SK-N-SH (cell line): ENCODE data around the gene PIF1. TPM values are rescaled to one million over a fixed set of nuclear protein-coding genes. Genes with fewer than 3 reads are reported as not detected.

Source experiments
- CTCF ChIA-PET: fragments of 300-600, 350-600 bp; formaldehyde crosslinking; extraction: SDS; loops from one replicate; lab custom pipeline; 2021; lab: Yijun Ruan, JAX
- POLR2A ChIA-PET: fragments of 350-600 bp; sonication (Branson Sonifier 250); formaldehyde crosslinking; extraction: SDS; loops from one replicate; lab custom pipeline; 2020; ENCODE audit warnings: antibody characterized with exemption, inconsistent platforms; lab: Yijun Ruan, JAX
- DNase-seq: peaks from one replicate; pipeline ENCODE4 v3.0.0; 2012
- H2AFZ ChIP-seq: fragments of 200-600 bp; sonication (generic); 2 replicates; pipeline ENCODE4 v1.8.1; 2016; ENCODE audit warnings: antibody characterized with exemption, mild to moderate bottlenecking, low read depth
- H3F3A ChIP-seq: fragments of 200-600 bp; sonication (generic); replicated peaks from 2 replicates; pipeline ENCODE3; 2016; ENCODE audit warnings: antibody characterized with exemption, mild to moderate bottlenecking; ENCODE audit not compliant: insufficient read depth
- H3K27ac ChIP-seq, 2 experiments: fragments of 200-500 bp in 1 of 2; fragments of 200-600 bp in 1 of 2; sonication (Bioruptor generic) in 1 of 2; sonication (generic), shearing (Covaris generic) in 1 of 2; 2 replicates each; pipeline versions ENCODE4 v1.5.1 to v1.6.1; 2014 to 2016; ENCODE audit warnings: low read depth in 2 of 2, inconsistent platforms in 1 of 2, low read length in 1 of 2, mild to moderate bottlenecking in 1 of 2, mixed read lengths in 1 of 2
- H3K27me3 ChIP-seq: fragments of 200-600 bp; sonication (generic), shearing (Covaris generic); 2 replicates; pipeline ENCODE4 v1.6.1; 2016; ENCODE audit warnings: mixed run types; ENCODE audit not compliant: insufficient read depth
- H3K36me3 ChIP-seq, 2 experiments: fragments of 200-500 bp in 1 of 2; fragments of 200-600 bp in 1 of 2; sonication (Bioruptor generic) in 1 of 2; sonication (generic) in 1 of 2; replicated peaks in 1 of 2; 2 replicates each; pipeline versions ENCODE3 to v1.5.1; 2014 to 2016; ENCODE audit warnings: low read length in 1 of 2, mild to moderate bottlenecking in 1 of 2; ENCODE audit not compliant: insufficient read depth in 2 of 2, control insufficient read depth in 1 of 2
- H3K4me1 ChIP-seq, 2 experiments: fragments of 200-500 bp in 1 of 2; fragments of 200-600 bp in 1 of 2; sonication (Bioruptor generic) in 1 of 2; sonication (generic), shearing (Covaris generic) in 1 of 2; 2 replicates each; pipeline versions ENCODE4 v1.5.1 to v1.6.1; 2014 to 2016; ENCODE audit warnings: low read depth in 1 of 2, low read length in 1 of 2, mixed run types in 1 of 2; ENCODE audit not compliant: insufficient read depth in 2 of 2, control insufficient read depth in 1 of 2
- H3K4me2 ChIP-seq: fragments of 200-600 bp; sonication (generic), shearing (Covaris generic); 2 replicates; pipeline ENCODE4 v1.6.1; 2017; ENCODE audit warnings: mixed run types
- H3K4me3 ChIP-seq, 2 experiments: fragments of 200-500 bp in 1 of 2; fragments of 200-600 bp in 1 of 2; sonication (Bioruptor generic) in 1 of 2; sonication (generic), shearing (Covaris generic) in 1 of 2; 2 replicates each; pipeline versions ENCODE4 v1.5.1 to v1.8.1; 2014 to 2016; ENCODE audit warnings: low read depth in 2 of 2, inconsistent platforms in 1 of 2, low read length in 1 of 2, mild to moderate bottlenecking in 1 of 2, mixed read lengths in 1 of 2, moderate library complexity in 1 of 2
- H3K79me2 ChIP-seq: fragments of 200-600 bp; sonication (generic); 2 replicates; pipeline ENCODE4 v1.8.1; 2017; ENCODE audit warnings: mild to moderate bottlenecking; ENCODE audit not compliant: insufficient read depth
- H3K9ac ChIP-seq: fragments of 200-600 bp; sonication (generic); 2 replicates; pipeline ENCODE4 v1.6.1; 2017; ENCODE audit warnings: mixed run types
- H3K9me2 ChIP-seq: fragments of 200-600 bp; sonication (generic); 2 replicates; pipeline ENCODE4 v1.6.1; 2017; ENCODE audit warnings: mixed run types
- H3K9me3 ChIP-seq: fragments of 200-600 bp; sonication (generic); 2 replicates; pipeline ENCODE4 v1.6.1; 2017; ENCODE audit warnings: mixed run types, mild to moderate bottlenecking, moderate library complexity
- H4K20me1 ChIP-seq: fragments of 200-600 bp; sonication (generic); 2 replicates; pipeline ENCODE4 v1.6.1; 2017; ENCODE audit warnings: mild to moderate bottlenecking, mixed run types; ENCODE audit not compliant: insufficient read depth
- EP300 ChIP-seq, 2 experiments: IDR thresholded peaks; 2 replicates each; pipeline versions ENCODE4 v1.4.0 to v1.6.1; 2012; ENCODE audit warnings: borderline replicate concordance in 1 of 2, low read depth in 1 of 2, low read length in 1 of 2
- EZH2phosphoT487 ChIP-seq: fragments of 200-600 bp; sonication (generic); IDR thresholded peaks from 2 replicates; pipeline ENCODE4 v1.6.1; 2017; ENCODE audit warnings: low read depth, mixed run types, mild to moderate bottlenecking, antibody characterized with exemption, moderate library complexity, borderline replicate concordance
- FOXJ3 ChIP-seq: sonication (generic); formaldehyde crosslinking; IDR thresholded peaks from 2 replicates; pipeline ENCODE4 v1.5.1; 2020; ENCODE audit warnings: mild to moderate bottlenecking, missing genetic modification reagents
- JUND ChIP-seq: IDR thresholded peaks from 2 replicates; pipeline ENCODE4 v1.4.0; 2012
- MXI1 ChIP-seq: IDR thresholded peaks from 2 replicates; pipeline ENCODE4 v1.6.1; 2012; ENCODE audit warnings: mild to moderate bottlenecking, low read depth, low read length, improper control_type of control experiment
- RCOR1 ChIP-seq: fragments of 150-350 bp; IDR thresholded peaks from 2 replicates; pipeline ENCODE4 v1.6.1; 2017; ENCODE audit warnings: antibody characterized with exemption, low read length
- WGBS: methylation state at CpG from one replicate; pipeline ENCODE4 v1.1.6; 2017; ENCODE audit warnings: low lambda C conversion rate; 5-methylcytosine and 5-hydroxymethylcytosine counted together
- polyA plus RNA-seq, 3 experiments: library from polyadenylated mRNA; depleted of rRNA; stranded (reverse); fragments of >200 nt; gene quantifications; 2 replicates each; pipeline ENCODE4 v1.2.3, GENCODE V29; 2012

Gene PIF1
- polyA plus RNA-seq, 1 of the 3 experiments (the other 2 are of a cell fraction): 12.4 TPM

DNA sequence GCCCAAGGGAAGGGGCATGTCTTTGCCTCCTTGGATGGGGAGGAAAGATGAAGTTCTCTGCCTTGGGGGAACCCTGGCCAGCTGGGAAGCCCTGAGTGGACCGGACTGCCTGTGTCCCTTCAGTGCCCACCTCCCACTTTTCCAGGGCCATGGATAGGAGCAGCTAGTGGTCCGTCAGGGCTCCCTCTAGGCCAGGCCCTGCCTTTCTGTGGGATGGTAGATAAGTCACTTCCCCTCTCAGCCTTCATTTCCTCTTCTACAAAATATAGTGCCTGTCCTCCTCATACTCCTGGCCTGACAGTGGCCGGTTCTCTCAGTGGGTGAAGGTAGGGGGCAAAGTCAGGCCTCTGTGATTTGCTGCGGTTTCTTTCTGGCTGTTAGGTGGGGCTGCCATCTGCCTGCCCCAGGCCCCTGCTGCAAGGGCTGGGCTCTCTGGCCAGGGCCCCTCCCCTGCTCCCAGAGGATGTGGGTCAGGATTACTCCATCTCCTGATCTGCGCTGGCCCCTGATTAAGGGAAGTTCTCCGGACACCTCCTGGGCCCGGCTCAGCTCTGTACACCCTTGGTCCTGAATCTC lies 17.6 kb upstream of the PIF1 start:
- H3K27me3 ChIP-seq: no peaks in the 10 kb centered on the region
- peak overlapping the region; percentile 72 to 78 for H3K4me3 ChIP-seq
- TF ChIP-seq MXI1 (0 out of 2 replicates have a peak, but pooled peaks have one; percentile 6), FOXJ3 (CRISPR knock-in tag) (no peak)
- POLR2A ChIA-PET: interaction anchor here (1.0 to 1.6 kb wide), 2 partner anchors 12 to 82 kb away, joined by 3 to 7 read pairs; no protein-coding TSS in a partner anchor
- peak overlapping the region; percentile 85 for H3K9ac ChIP-seq
- H3K79me2 ChIP-seq: peaks cover 63% of the 10 kb centered on the region
- H4K20me1 ChIP-seq: peaks cover 12% of the 10 kb centered on the region; the same call in 1 of the 2 replicates
- no peaks in the 10 kb centered on the region for H3K9me3 ChIP-seq
- CTCF ChIA-PET: interaction anchor here (1.2 kb wide), 1 partner anchor 14 kb away, joined by 3 read pairs; no protein-coding TSS in a partner anchor
- no peaks in the 10 kb centered on the region for H3K9me2 ChIP-seq
- WGBS: 69% methylated on average over 6 of the region's 7 CpGs
- H3K27ac ChIP-seq: peak overlapping the region; percentile 21 to 64; a peak in 2 of 4 replicates
- peak overlapping the region; percentile 98 for H3K4me2 ChIP-seq
- H3K36me3 ChIP-seq: no peaks in the 10 kb centered on the region
- peaks cover 3% of the 10 kb centered on the region for H3F3A ChIP-seq
- DNase-seq: peak; percentile 48
- peaks cover 29 to 43% of the 10 kb centered on the region in 2 experiments for H3K4me1 ChIP-seq
- H2AFZ ChIP-seq: peak overlapping the region; percentile 18; the same call in 1 of the 2 replicates

DNA sequence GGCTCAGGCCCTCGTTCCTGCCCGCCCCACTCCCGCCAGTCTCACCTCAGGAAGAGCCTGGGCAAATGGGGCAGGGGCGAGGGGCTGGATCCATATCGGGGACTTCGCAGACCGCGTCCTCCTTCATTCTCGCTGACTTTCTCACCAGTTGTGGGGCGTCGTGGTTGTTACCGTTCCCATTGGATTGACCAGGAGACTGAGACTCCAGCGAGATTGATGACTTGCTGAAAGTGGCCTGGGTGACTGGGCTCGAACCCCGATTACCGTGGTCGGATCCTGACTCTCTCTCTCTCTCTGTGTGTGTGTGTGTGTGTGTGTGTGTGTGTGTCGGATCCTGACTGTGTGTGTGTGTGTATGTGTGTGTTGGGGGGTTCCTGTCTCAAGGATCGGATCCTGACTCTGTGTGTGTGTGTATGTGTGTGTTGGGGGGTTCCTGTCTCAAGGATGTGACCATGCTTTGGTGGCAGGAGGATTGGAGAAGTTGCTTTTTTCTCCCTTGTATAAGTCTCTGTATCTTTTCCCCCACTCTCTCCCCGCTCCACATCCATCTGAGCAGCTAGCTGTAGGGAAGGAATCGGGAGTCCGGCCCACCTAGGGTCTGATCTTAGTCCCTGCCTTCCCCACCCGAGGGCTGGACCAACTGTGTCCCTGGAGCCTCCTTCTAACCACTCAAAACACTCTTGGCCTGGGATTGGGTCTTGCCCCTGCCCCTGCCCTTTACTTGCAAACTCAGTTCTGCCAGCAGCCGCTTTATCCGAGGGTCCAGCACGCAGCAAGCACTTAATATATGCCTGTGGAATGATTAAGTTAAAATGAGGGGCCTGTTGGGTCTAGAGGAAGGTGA lies 16.9 kb upstream of the PIF1 start:
- H3K79me2 ChIP-seq: peaks cover 55% of the 10 kb centered on the region
- H4K20me1 ChIP-seq: peaks cover 12% of the 10 kb centered on the region; the same call in 1 of the 2 replicates
- peak overlapping the region; percentile 52 to 64; a peak in 3 of 4 replicates for H3K27ac ChIP-seq
- H3K9me3 ChIP-seq: no peaks in the 10 kb centered on the region
- WGBS: 17% methylated on average over 24 of the region's 26 CpGs
- H2AFZ ChIP-seq: peak overlapping the region; percentile 73
- no peaks in the 10 kb centered on the region for H3K9me2 ChIP-seq
- H3K4me1 ChIP-seq: peaks cover 29 to 43% of the 10 kb centered on the region in 2 experiments
- H3K4me3 ChIP-seq: peak overlapping the region; percentile 72 to 78
- no peak for DNase-seq
- peaks cover 3% of the 10 kb centered on the region for H3F3A ChIP-seq
- CTCF ChIA-PET: interaction anchor here (1.2 kb wide), 1 partner anchor 14 kb away, joined by 3 read pairs; no protein-coding TSS in a partner anchor
- H3K36me3 ChIP-seq: no peaks in the 10 kb centered on the region
- H3K4me2 ChIP-seq: peak overlapping the region; percentile 98
- H3K27me3 ChIP-seq: no peaks in the 10 kb centered on the region
- no peak for TF ChIP-seq EP300 (IDR thresholded peaks at IDR 0.05; ENCODE audit: borderline replicate concordance in 1 of 2, low read depth in 1 of 2, low read length in 1 of 2)
- TF ChIP-seq JUND: no peak
- TF ChIP-seq RCOR1: no peak
- 0 out of 2 replicates have a peak, but pooled peaks have one; percentile 5 for TF ChIP-seq MXI1
- no peak for TF ChIP-seq EZH2phosphoT487
- TF ChIP-seq, all 33 proteins: peak for 1
- POLR2A ChIA-PET: interaction anchor here (1.0 to 1.6 kb wide), 2 partner anchors 13 to 83 kb away, joined by 3 to 7 read pairs; no protein-coding TSS in a partner anchor
- H3K9ac ChIP-seq: peak overlapping the region; percentile 85
